ENCODE measurements around the gene EMC10.

Gene EMC10

DNA sequence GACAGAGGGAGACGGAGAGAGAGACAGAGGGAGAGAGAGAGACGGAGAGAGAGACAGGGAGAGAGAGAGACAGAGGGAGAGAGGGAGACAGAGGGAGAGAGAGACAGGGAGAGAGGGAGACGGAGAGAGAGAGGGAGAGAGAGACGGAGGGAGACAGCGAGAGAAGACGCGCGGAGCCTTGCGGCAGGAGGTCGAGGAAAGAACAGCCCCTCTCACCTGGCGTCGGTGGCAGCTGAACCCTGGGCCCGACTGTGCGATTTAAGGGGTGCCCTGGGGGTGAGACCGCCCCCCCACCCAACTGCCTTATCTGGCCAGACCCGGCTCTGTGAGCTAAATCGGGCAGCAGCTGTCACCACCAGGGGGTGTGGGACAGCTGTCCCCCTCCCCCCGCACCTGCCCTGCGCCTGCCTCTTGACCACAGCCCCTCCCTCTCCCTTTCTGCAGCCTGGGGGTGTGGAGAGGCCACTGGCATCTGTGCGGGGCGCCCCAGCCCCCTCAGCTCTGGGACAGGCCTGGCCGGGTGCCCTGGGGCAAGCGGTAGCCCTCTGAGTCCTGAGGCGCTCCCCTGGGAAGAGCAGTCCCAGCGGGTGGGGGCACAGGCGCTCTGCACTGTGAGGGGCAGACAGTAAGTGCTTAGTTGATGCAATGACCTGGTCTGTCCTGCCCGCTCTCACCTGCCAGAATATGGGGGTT lies 23.9 kb downstream of the EMC10 start:
- no peak for DNase-seq

DNA sequence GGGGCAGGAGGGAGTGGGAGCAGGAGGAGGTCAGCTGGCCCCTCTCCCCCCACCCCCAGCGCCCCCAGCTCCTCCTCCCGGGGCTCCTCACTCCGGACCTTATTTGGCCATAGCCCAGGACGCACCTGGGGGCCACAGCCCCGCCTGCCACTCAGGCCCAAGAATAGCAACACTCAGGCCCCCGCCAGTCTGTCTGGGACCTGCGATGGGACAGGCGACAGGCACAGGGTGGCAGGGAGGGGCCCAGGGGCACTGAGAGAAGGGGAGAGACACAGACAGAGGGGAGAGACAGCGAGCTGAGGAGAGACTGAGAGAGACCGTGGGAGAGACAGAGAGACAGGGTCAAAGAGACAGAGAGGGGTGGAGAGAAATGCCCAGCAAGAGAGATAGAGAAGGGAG lies 24.4 kb downstream of the EMC10 start:
- no peak for DNase-seq

DNA sequence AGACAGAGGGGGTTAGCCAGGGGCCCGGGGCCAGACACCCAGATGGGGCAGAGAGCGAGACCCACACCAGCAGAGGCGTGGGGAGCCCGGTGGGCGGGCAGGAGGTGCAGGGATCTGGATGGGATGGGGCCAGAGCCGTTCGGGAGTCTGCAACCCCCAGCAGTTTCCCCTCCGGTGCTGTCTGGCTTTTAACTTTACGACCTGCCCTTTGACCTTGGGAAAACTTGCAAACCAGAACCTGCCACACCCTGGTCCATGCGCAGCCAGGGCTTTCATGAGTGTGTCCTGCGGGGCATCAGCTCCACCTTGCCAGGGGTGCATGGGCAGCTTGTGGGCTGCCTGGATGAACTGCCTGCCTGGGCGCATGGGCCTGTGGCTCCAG lies 24.9 kb downstream of the EMC10 start:
- no peak for DNase-seq

DNA sequence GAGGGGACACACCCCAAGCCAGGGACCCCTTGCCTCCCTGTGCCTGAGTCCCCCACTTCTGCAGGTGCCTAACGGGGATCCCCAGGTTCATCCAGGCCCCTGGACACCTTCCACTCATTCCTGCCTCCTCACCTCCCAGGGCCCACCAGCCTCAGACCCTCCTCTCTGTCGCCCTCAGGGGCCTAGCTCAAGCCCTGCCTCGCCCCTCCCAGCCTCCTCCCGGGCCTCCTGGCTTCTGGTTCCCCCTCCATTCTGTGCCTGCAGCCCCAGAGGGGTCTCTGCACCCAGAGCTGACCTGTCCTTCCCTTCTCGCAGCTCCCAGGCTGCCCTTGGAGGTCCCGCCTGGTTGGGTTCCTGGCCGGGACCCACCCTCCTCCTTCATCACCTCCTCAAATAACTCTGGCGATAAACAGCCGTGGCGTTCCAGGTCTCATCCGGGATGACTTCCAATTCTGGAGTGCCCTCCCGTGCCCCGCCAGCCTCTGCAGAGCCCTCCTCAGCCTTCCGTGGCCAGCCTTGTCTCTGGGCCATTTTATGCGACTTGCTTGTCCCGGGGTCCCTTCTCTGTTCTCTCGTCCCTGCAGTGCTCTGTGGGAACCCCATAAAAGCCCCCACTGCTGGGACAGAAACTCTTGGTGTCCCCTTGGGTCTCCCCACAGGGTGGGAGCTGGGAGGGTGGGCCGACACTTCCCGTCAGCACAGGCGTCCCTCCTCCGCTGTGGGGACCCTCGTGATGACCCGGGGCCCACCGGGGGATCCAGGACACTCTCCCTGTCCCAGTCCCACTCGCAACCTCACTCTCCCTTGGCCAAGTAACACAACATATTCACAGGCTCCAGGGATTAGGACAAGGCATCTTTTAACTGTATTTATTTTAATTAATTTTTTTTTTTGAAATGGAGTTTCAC lies 25.5 kb downstream of the EMC10 start:
- DNase-seq: no peak

DNA sequence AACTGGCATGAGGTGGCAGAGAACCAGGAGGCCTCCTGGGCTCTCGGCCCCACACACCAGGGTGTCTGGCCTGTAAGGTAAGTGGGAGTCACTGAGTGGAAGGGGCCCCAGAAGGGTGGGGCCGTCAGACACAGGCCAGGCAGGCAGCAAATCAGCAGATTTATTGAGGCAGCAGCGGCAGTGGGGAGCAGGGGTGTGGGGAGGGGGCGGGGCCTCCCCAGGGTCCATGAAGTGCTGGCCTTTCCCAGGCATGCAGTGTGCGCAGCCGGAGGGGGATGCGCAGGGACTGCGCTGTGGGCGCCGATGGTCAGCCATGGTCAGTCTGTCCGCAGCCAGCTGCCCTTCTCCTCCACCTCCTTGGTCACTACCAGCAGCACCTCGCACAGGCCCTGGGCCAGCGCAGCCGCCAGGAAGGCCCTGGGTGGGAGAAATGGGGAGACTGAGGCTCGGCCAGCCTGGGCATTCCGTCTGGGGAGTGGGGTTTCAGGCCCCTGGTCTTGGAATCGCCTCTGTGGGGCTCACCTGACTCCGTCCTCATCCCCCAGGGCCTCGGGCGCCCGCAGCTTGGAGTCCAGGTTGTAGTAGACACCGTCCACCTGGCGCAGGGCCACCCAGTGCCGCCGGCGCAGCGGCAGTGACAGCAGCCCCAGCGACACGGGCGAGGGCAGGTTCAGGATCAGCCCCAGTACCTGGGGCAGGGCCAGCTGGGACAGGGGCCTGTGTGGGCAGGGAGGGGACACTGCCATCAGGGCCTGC lies 29.7 kb downstream of the EMC10 start:
- no peak for DNase-seq

DNA sequence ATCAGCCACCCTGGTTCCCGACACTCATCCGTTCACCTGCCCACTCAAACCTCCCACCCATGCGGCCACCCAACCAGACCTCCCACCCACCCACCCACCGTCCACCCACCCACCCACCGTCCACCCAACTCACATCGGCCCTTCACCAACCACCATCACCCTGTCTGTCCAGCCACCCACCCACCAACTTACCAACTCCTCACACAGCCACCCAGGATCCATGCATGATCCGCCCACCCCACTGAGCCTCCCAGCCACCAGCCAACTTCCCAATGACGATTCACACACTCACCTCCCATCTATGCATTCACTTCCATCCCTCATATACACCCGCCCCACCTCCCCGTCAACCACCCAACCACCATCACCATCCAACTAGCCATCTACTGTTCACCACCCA lies 30.4 kb downstream of the EMC10 start:
- DNase-seq: no peak

DNA sequence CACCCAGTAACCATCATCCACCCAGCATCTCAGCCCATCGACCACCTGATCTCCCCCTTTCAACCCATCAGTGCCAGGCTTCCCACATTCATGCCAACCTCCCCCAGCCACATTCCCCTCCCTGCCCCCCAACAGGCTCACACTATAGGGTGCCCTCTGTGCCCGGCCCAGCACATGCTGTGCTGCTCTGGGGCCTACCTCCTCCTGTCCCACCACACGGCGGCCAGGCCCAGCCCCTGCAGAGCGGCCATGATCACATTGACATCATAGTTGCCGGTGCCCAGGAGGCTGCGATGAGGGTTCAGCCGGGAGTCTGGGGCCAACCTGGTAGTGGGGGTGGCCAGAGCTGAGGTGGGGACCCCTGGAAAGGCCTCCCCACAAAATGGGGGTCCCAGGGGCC lies 31.1 kb downstream of the EMC10 start:
- DNase-seq: no peak

DNA sequence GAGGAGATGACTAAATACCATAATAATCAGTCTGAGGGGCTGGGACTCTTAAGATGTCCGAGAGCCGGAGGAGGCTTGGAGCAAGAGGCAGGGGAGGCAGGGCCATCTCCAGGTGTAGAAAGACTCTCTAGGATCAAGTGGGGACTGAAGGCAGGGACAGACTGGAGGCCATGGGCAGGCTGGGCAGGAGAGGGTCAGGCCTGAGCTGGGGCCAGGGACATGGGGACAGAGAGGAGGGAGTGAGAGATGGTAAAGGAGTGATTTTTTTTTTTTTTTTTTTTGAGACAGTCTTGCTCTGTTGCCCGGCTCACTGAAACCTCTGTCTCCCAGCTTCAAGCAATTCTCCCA lies 32.5 kb downstream of the EMC10 start:
- DNase-seq: no peak

DNA sequence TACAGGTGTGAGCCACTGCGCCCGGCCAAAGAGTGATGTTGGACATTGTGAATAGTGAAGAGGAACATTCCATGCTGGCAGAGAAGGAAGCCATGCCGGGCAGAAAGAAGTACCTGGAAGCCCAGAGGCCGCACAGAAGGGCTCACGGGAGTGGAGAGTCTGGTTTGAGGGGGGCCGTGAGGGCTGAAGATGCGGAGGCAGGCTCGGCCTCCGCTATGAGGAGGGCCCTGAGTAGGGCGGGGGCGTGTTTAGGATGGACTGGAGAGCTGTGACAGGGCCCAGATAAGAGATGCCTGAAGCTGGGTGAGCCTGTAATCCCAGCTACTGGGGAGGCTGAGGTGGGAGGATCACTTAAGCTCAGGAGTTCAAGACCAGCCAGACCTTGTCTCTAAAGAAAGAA lies 33.1 kb downstream of the EMC10 start:
- DNase-seq: no peak

DNA sequence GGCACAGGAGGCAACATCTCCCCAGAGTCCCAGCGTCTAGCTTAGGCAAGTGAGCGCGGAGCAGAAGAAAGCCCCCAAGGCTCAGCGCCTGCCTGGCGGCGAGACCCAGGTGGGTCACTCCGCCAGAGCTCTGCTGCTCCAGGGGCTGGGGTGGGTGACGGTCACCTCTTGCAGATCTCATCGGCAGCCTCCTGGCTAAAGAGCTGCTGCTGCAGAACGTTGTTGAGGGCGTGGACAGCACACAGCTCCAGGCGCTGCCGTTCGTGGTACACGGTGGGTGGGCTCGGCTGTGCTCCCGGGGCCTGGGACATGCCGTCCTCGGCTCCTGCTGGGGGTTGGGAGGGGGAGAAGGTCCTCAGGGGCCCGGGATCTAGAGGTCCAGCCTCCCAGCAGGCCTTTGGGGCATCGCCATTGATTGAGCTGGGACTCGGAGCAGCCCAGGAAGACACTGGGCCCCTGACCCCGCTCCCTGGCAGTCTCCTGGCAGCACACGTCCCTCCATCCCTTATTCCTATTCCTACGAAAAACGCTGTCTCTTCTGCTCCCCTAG lies 33.9 kb downstream of the EMC10 start:
- no peak for DNase-seq

DNA sequence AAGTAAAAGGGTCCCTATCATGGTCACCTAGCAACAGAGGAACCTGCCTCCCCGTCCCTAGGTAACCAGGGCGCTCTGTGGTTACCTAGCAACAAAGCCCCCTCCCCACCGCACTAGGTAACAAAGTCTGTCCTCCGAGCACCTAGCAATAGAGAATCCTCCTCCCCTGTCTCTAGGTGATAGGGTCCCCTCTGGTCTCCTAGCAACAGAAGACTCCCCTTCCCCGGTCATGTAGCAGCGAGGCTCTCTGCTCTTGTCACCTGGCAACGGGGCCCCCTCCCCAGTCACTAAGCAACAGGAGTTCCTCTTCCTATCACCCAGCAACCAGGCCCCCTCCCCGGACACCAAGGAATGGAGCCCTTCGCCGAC lies 34.4 kb downstream of the EMC10 start:
- DNase-seq: no peak

DNA sequence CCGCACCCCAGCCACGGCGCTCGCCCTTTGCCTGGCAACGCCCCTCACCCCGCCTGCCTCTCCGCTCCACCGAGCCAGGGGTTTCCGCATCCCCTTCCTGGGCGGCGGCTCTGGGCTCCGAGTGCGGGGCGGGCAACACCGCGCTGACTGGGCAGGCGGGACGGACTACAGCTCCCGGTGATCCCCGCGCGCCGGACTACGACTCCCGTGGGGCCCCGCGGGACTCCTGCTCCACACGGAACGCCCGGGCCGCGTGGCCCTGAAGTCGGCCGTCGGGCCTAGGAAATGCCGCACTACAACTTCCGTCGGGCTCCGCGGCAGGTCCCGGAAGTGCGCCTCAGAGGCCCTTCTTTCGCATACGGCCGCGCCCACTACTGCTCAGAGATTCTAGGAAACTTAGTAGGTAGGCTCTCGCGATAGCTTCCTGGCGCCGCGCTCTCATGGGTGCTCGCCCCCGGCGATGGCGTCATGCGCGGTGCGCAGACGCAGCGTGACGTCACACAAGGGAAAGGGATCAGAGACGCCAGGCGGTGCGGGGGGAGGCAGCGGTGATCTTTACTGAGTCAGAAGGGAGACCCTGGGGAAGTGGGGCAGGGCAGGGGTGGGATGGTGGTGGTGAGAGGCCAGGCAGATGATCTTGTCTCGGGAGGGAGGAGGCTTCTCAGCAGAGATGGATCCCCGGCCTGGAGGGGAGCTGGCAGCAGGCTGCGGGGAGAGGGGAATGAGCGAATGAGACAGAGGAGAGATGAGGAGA lies 34.9 kb downstream of the EMC10 start, which contains the start of gene JOSD2:
Gene JOSD2 (minus strand): TSS at position 123 of the 754 bp plus-strand sequence. CDS start 760 bp downstream, outside the sequence.
- DNase-seq: peak; percentile 91

DNA sequence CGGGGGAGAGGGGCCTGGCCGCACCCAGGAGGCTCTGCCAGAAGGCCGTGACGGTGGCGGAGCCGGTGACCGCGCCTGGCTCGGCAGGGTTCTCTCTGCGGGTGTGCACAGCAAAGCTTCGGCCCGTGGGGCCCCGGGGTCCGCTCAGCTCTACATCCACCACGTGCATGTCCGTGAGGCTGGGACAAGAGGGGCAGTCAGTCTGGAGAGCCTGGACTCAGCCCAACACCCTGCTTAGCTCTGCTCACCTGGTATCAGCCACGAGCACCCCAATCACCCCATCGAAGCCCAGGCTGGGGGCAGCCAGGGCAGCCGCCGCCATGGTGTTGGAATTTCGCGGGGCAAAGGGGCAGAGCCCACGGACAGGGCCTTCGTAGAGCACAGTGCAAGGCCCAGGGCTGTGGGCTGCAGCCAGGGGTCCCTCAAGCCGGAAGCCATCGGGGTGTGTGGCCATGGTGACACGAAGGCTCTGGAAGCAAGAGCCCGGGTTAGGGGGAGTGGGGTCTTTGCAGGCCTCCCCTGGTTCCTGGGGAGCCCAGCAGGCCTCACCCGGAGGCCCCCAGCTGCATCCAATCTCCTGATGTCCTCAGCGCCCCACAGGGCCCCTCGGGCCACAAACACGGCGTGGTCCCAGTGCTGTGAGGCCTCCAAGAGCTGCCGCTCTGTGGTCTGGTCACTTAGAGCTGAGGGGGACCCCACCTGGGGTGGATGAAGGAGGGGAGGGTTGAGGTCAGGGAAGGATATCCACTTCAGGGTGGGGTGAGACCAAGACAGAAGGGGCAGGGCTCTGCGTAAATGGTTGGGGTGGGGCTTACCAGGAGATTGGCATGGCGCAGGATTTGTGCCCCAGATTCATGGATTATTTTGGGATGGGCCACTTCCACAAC lies 36.0 kb downstream of the EMC10 start:
- DNase-seq: no peak

DNA sequence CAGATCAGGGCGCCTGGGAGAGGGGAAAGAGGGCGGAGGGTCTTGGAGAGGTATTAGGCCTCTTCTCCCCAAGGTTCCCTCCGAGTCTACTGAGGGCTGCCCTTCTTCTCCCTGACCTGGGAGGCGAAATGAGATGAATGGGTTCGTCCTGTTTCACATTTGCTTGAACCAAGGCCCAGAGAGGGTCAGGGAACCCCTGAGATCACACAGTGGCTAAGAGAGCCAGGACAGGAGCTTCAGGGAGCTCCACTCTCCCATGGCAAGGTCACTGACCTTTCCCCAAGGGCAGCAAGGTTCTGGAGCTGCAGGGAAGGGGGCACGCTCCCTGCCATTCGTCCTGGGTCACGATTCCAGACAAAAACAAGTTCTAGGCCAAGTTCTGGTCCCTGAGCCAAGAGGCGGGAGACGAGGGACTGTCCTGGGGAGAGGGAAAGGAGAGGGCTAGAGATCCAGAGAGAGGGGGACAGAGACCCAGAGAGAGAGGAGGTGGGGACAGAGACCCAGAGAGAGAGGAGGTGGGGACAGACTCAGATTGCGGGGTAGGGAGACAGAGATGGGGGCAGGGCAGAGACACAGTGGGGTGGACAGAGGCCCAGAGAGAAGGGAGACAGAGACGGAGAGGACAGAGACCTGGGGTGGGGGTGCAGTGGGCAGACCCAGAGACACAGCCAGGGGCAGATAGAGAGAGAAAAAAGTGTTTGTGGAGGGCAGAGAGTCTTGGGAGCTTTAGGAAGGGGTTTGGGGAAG lies 36.9 kb downstream of the EMC10 start:
- DNase-seq: no peak

DNA sequence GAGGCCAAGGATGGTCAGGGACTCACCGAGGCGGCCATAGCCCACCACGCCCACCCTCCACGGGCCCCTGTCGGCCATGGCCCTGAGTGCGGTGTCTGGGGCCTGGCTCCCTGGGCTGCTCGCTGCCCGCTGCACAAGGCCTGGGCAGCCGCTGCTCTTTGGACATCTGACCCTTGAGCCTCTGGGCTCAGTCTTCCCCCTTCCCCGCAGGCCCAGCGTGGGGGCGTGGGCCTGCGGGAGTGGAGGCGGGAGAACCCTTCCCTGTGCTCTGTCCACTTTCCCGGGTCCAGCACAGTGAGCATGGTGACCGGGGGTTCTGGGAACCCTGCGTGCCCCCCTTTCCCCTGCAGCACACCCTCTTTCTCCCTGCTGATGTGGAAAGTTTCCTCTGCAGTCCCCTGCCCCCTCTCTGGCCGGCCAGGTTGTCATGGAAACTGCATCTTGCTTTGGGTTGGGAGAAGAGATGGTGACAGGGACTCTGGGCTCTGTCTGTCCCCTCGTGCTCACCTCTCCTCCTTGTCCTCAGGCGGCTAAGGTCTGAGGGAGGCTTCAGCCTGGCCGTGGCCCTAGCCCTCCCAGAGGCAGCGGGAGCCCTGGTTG lies 37.5 kb downstream of the EMC10 start, which contains the start of gene ASPDH:
Gene ASPDH (minus strand): TSS at position 168 of the 600 bp plus-strand sequence. CDS start 90 bp downstream, at position 78.
- no peak for DNase-seq

DNA sequence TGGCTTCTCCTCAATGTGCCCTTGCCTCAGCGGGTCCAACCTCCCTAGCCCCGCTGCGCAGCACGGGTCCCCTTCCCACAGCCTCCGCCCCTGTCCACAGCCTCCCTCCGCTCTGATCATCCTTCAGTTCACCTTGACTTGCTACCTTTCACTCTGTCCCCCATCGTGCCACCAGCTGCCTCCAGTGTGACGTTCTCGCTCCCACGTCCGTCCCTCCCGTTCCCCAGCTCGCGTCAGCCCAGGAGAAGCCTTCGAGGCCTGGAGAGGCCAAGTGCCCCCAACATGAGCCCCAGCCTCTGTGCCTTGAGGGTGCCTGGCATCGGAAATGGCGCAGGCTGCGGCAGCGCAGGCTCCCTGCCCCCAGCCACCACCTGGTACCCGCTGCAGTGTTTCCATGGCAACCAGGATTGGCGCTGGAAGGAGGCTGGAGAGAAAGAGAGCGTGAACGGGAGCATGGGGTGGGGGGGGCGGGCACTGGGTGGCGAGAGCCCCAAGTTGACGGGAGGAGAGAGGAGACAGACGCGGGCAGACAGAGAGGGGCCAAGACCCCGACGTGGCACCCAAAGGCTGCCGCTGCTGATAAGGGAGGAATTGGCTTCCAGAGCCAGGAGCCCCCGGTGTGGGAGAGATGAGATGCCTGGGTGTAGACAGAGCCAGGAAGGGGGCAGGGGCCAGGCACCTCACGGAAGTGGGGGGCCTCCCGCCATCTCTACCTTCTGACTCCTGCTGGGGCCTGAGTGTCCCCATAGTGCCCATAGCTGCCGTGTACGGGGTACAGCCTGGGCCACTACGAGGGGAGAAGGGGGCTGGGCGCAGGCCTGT lies 38.2 kb downstream of the EMC10 start:
- no peak for DNase-seq

DNA sequence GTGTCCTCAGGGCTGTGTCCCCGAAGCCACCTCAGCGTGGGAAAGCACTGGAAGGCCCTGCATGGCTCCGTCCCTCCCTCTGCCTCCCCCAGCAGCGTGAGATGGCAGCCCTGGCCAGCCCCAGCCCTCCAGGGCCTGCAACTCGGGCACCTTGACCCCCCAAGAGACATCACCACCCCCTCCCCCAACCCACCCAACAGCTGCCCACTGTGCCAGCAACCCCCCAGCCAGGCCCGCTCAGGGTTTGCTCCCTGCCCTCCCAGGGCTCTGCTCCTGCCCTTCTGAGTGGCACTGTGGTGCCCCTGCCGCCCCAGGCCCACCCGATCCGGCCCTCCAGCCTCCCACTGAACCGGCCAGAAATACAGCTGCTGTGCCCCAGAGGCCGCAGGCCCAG lies 38.9 kb downstream of the EMC10 start:
- DNase-seq: no peak

DNA sequence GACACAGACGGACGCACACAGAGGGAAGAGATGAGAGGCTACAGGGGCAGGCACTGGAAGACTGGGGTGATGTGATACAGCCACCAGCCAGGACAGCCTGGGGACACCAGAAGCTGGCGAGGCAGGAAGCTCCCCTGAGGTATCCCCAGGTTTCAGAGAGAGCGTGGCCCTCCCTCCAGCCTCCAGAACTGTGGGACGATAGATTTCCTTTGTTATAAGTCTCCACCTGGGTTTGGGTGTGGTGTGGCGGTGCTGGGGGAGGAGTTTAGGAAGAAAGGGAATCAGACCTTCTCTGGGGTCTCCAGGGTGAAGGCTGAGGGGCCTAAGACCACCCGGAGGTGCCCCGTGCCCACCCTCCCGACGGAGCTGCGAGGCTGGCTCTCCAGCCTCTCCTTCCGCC lies 40.1 kb downstream of the EMC10 start:
- no peak for DNase-seq

DNA sequence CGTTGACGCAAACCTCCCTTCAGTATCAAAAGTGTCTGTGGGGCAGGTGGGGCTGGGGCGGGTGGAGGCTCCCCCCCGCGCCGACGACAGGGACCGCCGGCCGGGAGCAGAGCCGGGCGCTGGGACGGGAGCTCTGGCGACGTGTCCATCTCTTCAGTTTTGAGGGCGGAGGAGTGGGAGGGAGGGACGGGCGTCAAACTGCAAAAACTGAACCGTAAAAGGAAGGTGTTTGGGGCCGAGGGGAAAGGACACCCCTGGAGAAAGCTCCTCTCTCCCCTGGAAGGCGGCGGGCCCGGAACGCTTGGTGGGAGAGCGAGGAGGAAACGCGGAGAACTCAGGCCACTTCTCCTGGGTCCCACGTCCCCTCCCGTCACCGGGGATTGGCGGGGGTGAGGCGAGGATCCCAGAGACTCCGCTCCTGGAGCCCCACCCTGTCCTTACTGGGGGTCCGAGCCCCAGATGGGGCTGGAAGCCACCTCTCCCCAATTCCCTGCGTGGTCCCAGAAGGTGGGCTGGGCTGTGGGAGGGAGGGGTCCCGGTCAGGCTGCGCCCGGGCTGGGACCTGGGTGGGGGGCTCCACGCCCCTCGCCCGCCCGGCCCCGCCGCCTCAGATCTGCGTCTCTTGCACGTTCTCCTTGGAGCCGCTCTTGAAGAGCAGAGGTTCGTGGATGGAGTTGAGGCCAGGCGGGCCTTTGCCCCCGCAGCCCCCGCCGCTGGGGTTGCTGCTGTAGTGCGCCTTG lies 40.8 kb downstream of the EMC10 start:
- no peak for DNase-seq

All from NCI-H1048 (cell line).